K562 (cell line): ENCODE measurements around the gene TGM5. TPM values are rescaled to one million over a fixed set of nuclear protein-coding genes. Genes with fewer than 3 reads are reported as not detected.
A peak's percentile ranks its signal among the peaks of the same experiment; 100 is the strongest.

Experiments used
- ATAC-seq: fragments of 200-7000 bp; cut with Tn5 transposase; 3 replicates; pipeline ENCODE4 v1.9.1; 2020; ENCODE audit warnings: moderate library complexity
- BruUV-seq: library from RNA; stranded (reverse); fragments of 400-500 nt; replicated peaks from 2 replicates; lab custom pipeline; 2021; lab: Mats Ljungman, UMichigan
- CTCF ChIA-PET: fragments of 300-600 bp; formaldehyde crosslinking; extraction: SDS; loops from one replicate; lab custom pipeline; 2021; ENCODE audit warnings: low intra/inter-chr PET ratio; lab: Yijun Ruan, JAX
- POLR2A ChIA-PET: fragments of 300-600, 350-650 bp; sonication (Branson Sonifier 250); formaldehyde crosslinking; extraction: SDS; loops from one replicate; lab custom pipeline; 2021; ENCODE audit warnings: antibody characterized with exemption, inconsistent platforms; lab: Yijun Ruan, JAX
- DNase-seq, 4 experiments: peaks; one replicate each; pipeline versions ENCODE4 v3.0.0 to v3.0.0-alpha.2; 2011 to 2018; ENCODE audit warnings: low spot score in 3 of 4, mixed read lengths in 3 of 4; ENCODE audit errors: extremely low read depth in 1 of 4
- FAIRE-seq: peaks from 2 replicates; lab custom pipeline; 2011; peaks lifted over from hg19 to GRCh38; lab: Jason Lieb, UNC
- H2AFZ ChIP-seq: 2 replicates; pipeline ENCODE4 v1.6.0; 2011; ENCODE audit warnings: low read depth, low read length, control low read depth, inconsistent platforms
- H3K27ac ChIP-seq: fragments of 200-600 bp; 3 replicates; pipeline ENCODE4 v1.8.0; 2011; ENCODE audit warnings: low read depth, mild to moderate bottlenecking, control low read depth, inconsistent platforms, low read length, moderate library complexity, mixed read lengths; ENCODE audit errors: extremely low read depth
- H3K27me3 ChIP-seq, 2 experiments: fragments of 300-600 bp in 1 of 2; 2 replicates in 1 of 2; 3 replicates in 1 of 2; pipeline versions ENCODE4 v1.6.0 to v1.8.0; 2011; ENCODE audit warnings: inconsistent platforms in 2 of 2, low read length in 2 of 2, mild to moderate bottlenecking in 1 of 2, mixed read lengths in 1 of 2, moderate library complexity in 1 of 2; ENCODE audit not compliant: control insufficient read depth in 2 of 2, insufficient read depth in 2 of 2
- H3K36me3 ChIP-seq: fragments of 300-600 bp; 3 replicates; pipeline ENCODE4 v1.8.0; 2011; ENCODE audit warnings: mild to moderate bottlenecking, low read length, inconsistent platforms; ENCODE audit not compliant: control insufficient read depth, insufficient read depth
- H3K4me1 ChIP-seq, 2 experiments: fragments of 200-600 bp in 1 of 2; replicated peaks in 1 of 2; 2 replicates in 1 of 2; 3 replicates in 1 of 2; pipeline versions ENCODE4 v1.5.1 to v1.8.0; 2011; ENCODE audit warnings: inconsistent platforms in 2 of 2, low read length in 2 of 2, mild to moderate bottlenecking in 1 of 2, mixed read lengths in 1 of 2, moderate library complexity in 1 of 2; ENCODE audit not compliant: control insufficient read depth in 2 of 2, insufficient read depth in 2 of 2
- H3K4me2 ChIP-seq: 2 replicates; pipeline ENCODE4 v1.6.1; 2011; ENCODE audit warnings: low read length, control low read depth, inconsistent platforms, mixed read lengths; ENCODE audit not compliant: insufficient read depth
- H3K4me3 ChIP-seq: fragments of 200-600 bp; sonication (generic), shearing (Covaris generic); 2 replicates; pipeline ENCODE4 v1.5.1; 2016; ENCODE audit warnings: control low read depth, inconsistent platforms
- H3K79me2 ChIP-seq: fragments of 200-600 bp; 3 replicates; pipeline ENCODE4 v1.8.0; 2011; ENCODE audit warnings: low read length, inconsistent platforms; ENCODE audit not compliant: control insufficient read depth, insufficient read depth
- H3K9ac ChIP-seq, 2 experiments: 2 replicates each; pipeline versions ENCODE4 v1.6.0 to v1.6.1; 2011; ENCODE audit warnings: low read depth in 2 of 2, low read length in 2 of 2, control low read depth in 1 of 2, inconsistent platforms in 1 of 2, mild to moderate bottlenecking in 1 of 2, mixed read lengths in 1 of 2; ENCODE audit not compliant: insufficient read depth in 1 of 2
- H3K9me1 ChIP-seq: one replicate; pipeline ENCODE4 v1.6.0; 2011; ENCODE audit warnings: inconsistent platforms, mild to moderate bottlenecking, low read length, moderate library complexity; ENCODE audit not compliant: control insufficient read depth, insufficient read depth
- H3K9me3 ChIP-seq: replicated peaks from 2 replicates; pipeline ENCODE4 v1.5.1; 2011; ENCODE audit warnings: low read depth, low read length, inconsistent platforms; ENCODE audit not compliant: control insufficient read depth, insufficient read depth
- H4K20me1 ChIP-seq: replicated peaks from 2 replicates; pipeline ENCODE4 v1.6.1; 2011; ENCODE audit warnings: low read length, inconsistent platforms, mixed read lengths; ENCODE audit not compliant: control insufficient read depth, insufficient read depth
- BHLHE40 ChIP-seq: IDR thresholded peaks from 2 replicates; pipeline ENCODE4 v1.6.1; 2011; ENCODE audit warnings: low read length, improper control_type of control experiment
- CHD4 ChIP-seq: fragments of 200-600 bp; sonication (generic); IDR thresholded peaks from 3 replicates; pipeline ENCODE4 v1.6.1; 2012; ENCODE audit warnings: low read depth, mild to moderate bottlenecking, mixed read lengths, low read length, inconsistent platforms; ENCODE audit not compliant: insufficient read depth, insufficient replicate concordance, poor library complexity, severe bottlenecking
- ETS2 ChIP-seq: IDR thresholded peaks from 2 replicates; pipeline ENCODE4 v1.6.1; 2016; ENCODE audit warnings: borderline replicate concordance, missing genetic modification characterization, mild to moderate bottlenecking, moderate library complexity, missing compliant biosample characterization; ENCODE audit not compliant: poor library complexity, severe bottlenecking
- KAT7 ChIP-seq: sonication (generic); formaldehyde crosslinking; IDR thresholded peaks from 2 replicates; pipeline ENCODE4 v1.8.0; 2022; ENCODE audit warnings: missing genetic modification reagents, mild to moderate bottlenecking, borderline replicate concordance
- NR2F6 ChIP-seq: fragments of 450-650 bp; formaldehyde crosslinking; IDR thresholded peaks from 2 replicates; pipeline ENCODE4 v1.4.0; 2020; ENCODE audit warnings: mild to moderate bottlenecking
- PHB2 ChIP-seq: fragments of 450-650 bp; IDR thresholded peaks from 2 replicates; pipeline ENCODE4 v1.6.1; 2017; ENCODE audit warnings: low read depth
- RAD21 ChIP-seq, 2 experiments: fragments of 250-450 bp in 1 of 2; fragments of 450-650 bp in 1 of 2; sonication (Bioruptor Pico) in 1 of 2; formaldehyde crosslinking in 1 of 2; IDR thresholded peaks in 1 of 2; conservative IDR thresholded peaks in 1 of 2; 2 replicates each; pipeline versions ENCODE4 v1.4.0 to v1.8.0; 2020 to 2022; ENCODE audit warnings: mild to moderate bottlenecking in 2 of 2, moderate library complexity in 1 of 2
- TRIM24 ChIP-seq, 2 experiments: fragments of 450-650 bp; IDR thresholded peaks; 2 replicates each; pipeline ENCODE4 v1.6.1; 2016
- ZFPM2 ChIP-seq: fragments of 250-450 bp; sonication (Bioruptor Pico); IDR thresholded peaks from 2 replicates; pipeline ENCODE4 v1.5.1; 2022; ENCODE audit warnings: mild to moderate bottlenecking
- ZNF584 ChIP-seq: fragments of 200-800 bp; sonication (Bioruptor generic); IDR thresholded peaks from 2 replicates; pipeline ENCODE4 v1.6.1; 2016; ENCODE audit warnings: low read depth, mild to moderate bottlenecking, missing genetic modification characterization, missing compliant biosample characterization
- WGBS: fragments of 100-300 bp; shearing (Covaris generic); methylation state at CpG from one replicate; pipeline ENCODE4 v1.1.6; 2016; ENCODE audit warnings: low coverage, mixed read lengths; ENCODE audit not compliant: insufficient coverage; ENCODE audit errors: missing lambda C conversion rate; 5-methylcytosine and 5-hydroxymethylcytosine counted together
- in situ Hi-C: fragments of 300-500 bp; cut with MboI; formaldehyde crosslinking; loops from 4 replicates; pipeline ENCODE4 v1.15.0; 2018; ENCODE audit warnings: inconsistent platforms, mixed read lengths
- intact Hi-C: fragments of 100-400 bp; cut with micrococcal nuclease; formaldehyde crosslinking; loops from 2 replicates; pipeline ENCODE4 v1.14.2; 2022
- polyA plus RNA-seq, 8 experiments: library from polyadenylated mRNA; depleted of rRNA in 4 of 8; stranded (reverse) in 5 of 8; unstranded in 3 of 8; fragments of >200 nt; fragmentation: Nextera tagmentation in 2 of 8; fragmentation: Illumina TruSeq in 1 of 8; extraction: Ambion mirVana in 2 of 8; extraction: Trizol in 1 of 8; gene quantifications; 2 replicates each; pipeline versions ENCODE4 v1.2.1 to v1.2.3, GENCODE V29; 2011 to 2014; ENCODE audit warnings: inconsistent platforms in 1 of 8, missing spikeins in 1 of 8
- total RNA-seq, 7 experiments: library from RNA; depleted of rRNA in 6 of 7; stranded (reverse); fragments of >200 nt in 6 of 7; fragmentation: Illumina TruSeq in 2 of 7; extraction: Trizol in 2 of 7; gene quantifications; 2 replicates each; pipeline versions ENCODE4 v1.2.1 to v1.2.3, GENCODE V29; 2011 to 2021; ENCODE audit warnings: low replicate concordance in 1 of 7
- TF ChIP-seq, protein P1 (sequence below), 2 experiments: fragments of 450-650 bp in 1 of 2; sonication (generic) in 1 of 2; formaldehyde crosslinking in 1 of 2; IDR thresholded peaks in 1 of 2; conservative IDR thresholded peaks in 1 of 2; 2 replicates each; pipeline versions ENCODE4 v1.6.1 to v1.8.1; 2016 to 2023; ENCODE audit warnings: mild to moderate bottlenecking in 2 of 2, moderate library complexity in 2 of 2, inconsistent platforms in 1 of 2, missing genetic modification reagents in 1 of 2

The TGM5 gene
- total and polyA plus RNA-seq, 9 of the 15 experiments (the other 6 are each of a cell fraction or from before 2014, with no cell fraction given), result 0.03 to 0.10 (median 0.07) TPM; not detected in 6

DNA sequence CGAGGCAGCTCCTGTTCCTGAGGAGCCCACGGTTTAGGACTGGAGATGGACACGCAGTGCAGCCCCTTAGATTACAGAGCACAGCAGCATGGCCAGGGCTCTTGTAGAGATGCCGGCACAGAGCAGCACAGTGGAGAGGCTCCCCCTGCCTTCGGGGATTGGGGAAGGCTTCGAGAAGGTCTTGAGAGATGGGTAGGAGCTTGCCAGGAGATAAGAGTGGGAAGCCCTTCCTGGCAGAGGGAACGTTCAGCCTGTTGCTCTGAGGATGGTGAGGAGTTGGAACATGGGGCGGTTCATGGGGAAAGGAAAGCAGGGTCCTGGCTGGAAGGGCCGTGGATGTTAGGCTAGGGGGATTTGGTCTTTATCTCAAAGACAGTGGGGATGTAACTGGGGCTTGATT lies 55.9 kb downstream of the TGM5 start:
- peaks cover 0 to 13% of the 10 kb centered on the region in 2 experiments; a peak in 3 of 5 replicates for H3K4me1 ChIP-seq
- WGBS, result 30% methylated on average over 9 of the region's 9 CpGs
- H3K9me1 ChIP-seq, result no peaks in the 10 kb centered on the region
- H3K27me3 ChIP-seq, result peaks cover 0 to 8% of the 10 kb centered on the region in 2 experiments; a peak in 1 of 5 replicates
- TF ChIP-seq ETS2 (tag), result no peak
- TF ChIP-seq RAD21 (CRISPR knock-in tag; conservative IDR thresholded peaks at IDR 0.05 in 1 of 2, IDR thresholded peaks at IDR 0.05 in 1 of 2), result peak in 1 of 2 experiments; percentile 18; a peak in 1 of 4 replicates
- TF ChIP-seq, all 486 proteins: peak for 1
- no peak overlapping the region for H3K4me3 ChIP-seq
- no peak overlapping the region for H3K4me2 ChIP-seq
- no peaks in the 10 kb centered on the region for H3K9me3 ChIP-seq
- peak overlapping the region; percentile 42; the same call in 1 of the 2 replicates for H2AFZ ChIP-seq
- no peaks in the 10 kb centered on the region for H3K79me2 ChIP-seq
- no peaks in the 10 kb centered on the region for H3K36me3 ChIP-seq
- CTCF ChIA-PET, result no interaction called here
- no peak for FAIRE-seq
- peak; percentile 38; the same call in 2 of the 3 replicates for ATAC-seq
- no peaks in the 10 kb centered on the region for H4K20me1 ChIP-seq
- intact Hi-C loops, result no loop called here
- peak overlapping the region in 1 of 2 experiments; percentile 32; a peak in 1 of 4 replicates for H3K9ac ChIP-seq
- DNase-seq, result peak in 1 of 4 experiments; percentile 22
- BruUV-seq, result no TSS peak
- POLR2A ChIA-PET, result interaction anchor here (1.1 kb wide), 1 partner anchor 10 kb away, joined by 4 read pairs; the partner anchor contains the start of gene EPB42
- H3K27ac ChIP-seq, result no peak overlapping the region
- in situ Hi-C loops, result no loop called here

DNA sequence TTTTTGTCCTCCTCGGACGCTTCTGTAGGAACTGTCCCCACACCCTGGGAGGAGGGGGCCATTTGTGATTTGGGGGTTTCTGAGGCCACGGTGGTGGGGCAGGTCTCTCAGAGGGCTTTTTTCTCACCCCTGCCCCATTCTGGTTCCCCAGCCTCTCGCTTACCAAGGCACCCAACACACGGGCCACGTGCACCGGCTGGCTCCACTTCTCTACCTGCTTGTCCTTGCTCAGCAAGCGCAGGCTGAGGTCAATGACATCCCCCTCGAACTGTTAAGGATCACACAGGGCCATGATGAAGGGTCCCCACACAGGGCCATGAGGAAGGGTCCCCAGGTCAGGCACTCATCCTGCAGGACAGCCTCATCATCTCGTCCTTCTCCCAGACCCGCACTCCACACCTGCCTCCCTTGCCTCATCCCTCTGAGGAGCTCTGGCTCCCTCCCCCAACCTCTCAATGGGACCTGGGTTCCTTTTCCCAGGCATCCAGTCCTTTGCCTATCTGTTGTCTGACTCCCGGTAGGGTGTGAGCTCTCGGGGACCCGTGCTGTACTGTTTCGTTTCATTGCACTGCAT lies 56.5 kb downstream of the TGM5 start:
- Histone ChIP-seq H4K20me1 (no peaks in the 10 kb centered on the region), H3K4me1 (peaks cover 0 to 13% of the 10 kb centered on the region in 2 experiments; a peak in 3 of 5 replicates), H3K27ac (no peak overlapping the region), H3K4me3 (no peak overlapping the region), H3K4me2 (no peak overlapping the region), H3K9me1 (no peaks in the 10 kb centered on the region), H3K9ac (peak overlapping the region in 1 of 2 experiments; percentile 32; a peak in 1 of 4 replicates), H3K27me3 (peaks cover 0 to 8% of the 10 kb centered on the region in 2 experiments; a peak in 1 of 5 replicates), H2AFZ (peak overlapping the region; percentile 42), H3K9me3 (no peaks in the 10 kb centered on the region), H3K79me2 (no peaks in the 10 kb centered on the region), H3K36me3 (no peaks in the 10 kb centered on the region)
- no TSS peak for BruUV-seq
- ChIA-PET CTCF (no interaction called here), POLR2A (interaction anchor here (1.1 kb wide), 1 partner anchor 10 kb away, joined by 4 read pairs; the partner anchor contains the start of gene EPB42)
- ATAC-seq (no peak), DNase-seq (no peak), FAIRE-seq (peak; percentile 67)
- in situ Hi-C loops (no loop called here), intact Hi-C loops (no loop called here)
- TF ChIP-seq CHD4, result no peak
- TF ChIP-seq TRIM24 (IDR thresholded peaks at IDR 0.05), result no peak
- TF ChIP-seq NR2F6 (CRISPR knock-in tag), result no peak
- no peak for TF ChIP-seq BHLHE40
- TF ChIP-seq ZNF584, result no peak
- TF ChIP-seq, protein P1, sequence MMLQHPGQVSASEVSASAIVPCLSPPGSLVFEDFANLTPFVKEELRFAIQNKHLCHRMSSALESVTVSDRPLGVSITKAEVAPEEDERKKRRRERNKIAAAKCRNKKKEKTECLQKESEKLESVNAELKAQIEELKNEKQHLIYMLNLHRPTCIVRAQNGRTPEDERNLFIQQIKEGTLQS (IDR thresholded peaks at IDR 0.05), result no peak
- TF ChIP-seq, protein P1 (CRISPR knock-in tag; conservative IDR thresholded peaks at IDR 0.05), result no peak
- TF ChIP-seq ZFPM2 (CRISPR knock-in tag), result no peak
- TF ChIP-seq PHB2, result no peak
- TF ChIP-seq KAT7, result no peak
- WGBS, result 54% methylated on average over 15 of the region's 15 CpGs
